K562 (cell line): ENCODE measurements around the gene BDH2. TPM values are rescaled to one million over a fixed set of nuclear protein-coding genes. Genes with fewer than 3 reads are reported as not detected.

Source experiments
- ATAC-seq: fragments of 200-7000 bp; cut with Tn5 transposase; 3 replicates; pipeline ENCODE4 v1.9.1; 2020; ENCODE audit warnings: moderate library complexity
- BruUV-seq: library from RNA; stranded (reverse); fragments of 400-500 nt; replicated peaks from 2 replicates; lab custom pipeline; 2021; lab: Mats Ljungman, UMichigan
- CTCF ChIA-PET: fragments of 300-600 bp; formaldehyde crosslinking; extraction: SDS; loops from one replicate; lab custom pipeline; 2021; ENCODE audit warnings: low intra/inter-chr PET ratio; lab: Yijun Ruan, JAX
- POLR2A ChIA-PET: fragments of 300-600, 350-650 bp; sonication (Branson Sonifier 250); formaldehyde crosslinking; extraction: SDS; loops from one replicate; lab custom pipeline; 2021; ENCODE audit warnings: antibody characterized with exemption, inconsistent platforms; lab: Yijun Ruan, JAX
- DNase-seq, 4 experiments: peaks; one replicate each; pipeline versions ENCODE4 v3.0.0 to v3.0.0-alpha.2; 2011 to 2018; ENCODE audit warnings: low spot score in 3 of 4, mixed read lengths in 3 of 4; ENCODE audit errors: extremely low read depth in 1 of 4
- FAIRE-seq: peaks from 2 replicates; lab custom pipeline; 2011; peaks lifted over from hg19 to GRCh38; lab: Jason Lieb, UNC
- H2AFZ ChIP-seq: 2 replicates; pipeline ENCODE4 v1.6.0; 2011; ENCODE audit warnings: low read depth, low read length, control low read depth, inconsistent platforms
- H3K27ac ChIP-seq: fragments of 200-600 bp; 3 replicates; pipeline ENCODE4 v1.8.0; 2011; ENCODE audit warnings: low read depth, mild to moderate bottlenecking, control low read depth, inconsistent platforms, low read length, moderate library complexity, mixed read lengths; ENCODE audit errors: extremely low read depth
- H3K27me3 ChIP-seq, 2 experiments: fragments of 300-600 bp in 1 of 2; 2 replicates in 1 of 2; 3 replicates in 1 of 2; pipeline versions ENCODE4 v1.6.0 to v1.8.0; 2011; ENCODE audit warnings: inconsistent platforms in 2 of 2, low read length in 2 of 2, mild to moderate bottlenecking in 1 of 2, mixed read lengths in 1 of 2, moderate library complexity in 1 of 2; ENCODE audit not compliant: control insufficient read depth in 2 of 2, insufficient read depth in 2 of 2
- H3K36me3 ChIP-seq: fragments of 300-600 bp; 3 replicates; pipeline ENCODE4 v1.8.0; 2011; ENCODE audit warnings: mild to moderate bottlenecking, low read length, inconsistent platforms; ENCODE audit not compliant: control insufficient read depth, insufficient read depth
- H3K4me1 ChIP-seq, 2 experiments: fragments of 200-600 bp in 1 of 2; replicated peaks in 1 of 2; 2 replicates in 1 of 2; 3 replicates in 1 of 2; pipeline versions ENCODE4 v1.5.1 to v1.8.0; 2011; ENCODE audit warnings: inconsistent platforms in 2 of 2, low read length in 2 of 2, mild to moderate bottlenecking in 1 of 2, mixed read lengths in 1 of 2, moderate library complexity in 1 of 2; ENCODE audit not compliant: control insufficient read depth in 2 of 2, insufficient read depth in 2 of 2
- H3K4me2 ChIP-seq: 2 replicates; pipeline ENCODE4 v1.6.1; 2011; ENCODE audit warnings: low read length, control low read depth, inconsistent platforms, mixed read lengths; ENCODE audit not compliant: insufficient read depth
- H3K4me3 ChIP-seq: fragments of 200-600 bp; sonication (generic), shearing (Covaris generic); 2 replicates; pipeline ENCODE4 v1.5.1; 2016; ENCODE audit warnings: control low read depth, inconsistent platforms
- H3K79me2 ChIP-seq: fragments of 200-600 bp; 3 replicates; pipeline ENCODE4 v1.8.0; 2011; ENCODE audit warnings: low read length, inconsistent platforms; ENCODE audit not compliant: control insufficient read depth, insufficient read depth
- H3K9ac ChIP-seq, 2 experiments: 2 replicates each; pipeline versions ENCODE4 v1.6.0 to v1.6.1; 2011; ENCODE audit warnings: low read depth in 2 of 2, low read length in 2 of 2, control low read depth in 1 of 2, inconsistent platforms in 1 of 2, mild to moderate bottlenecking in 1 of 2, mixed read lengths in 1 of 2; ENCODE audit not compliant: insufficient read depth in 1 of 2
- H3K9me1 ChIP-seq: one replicate; pipeline ENCODE4 v1.6.0; 2011; ENCODE audit warnings: inconsistent platforms, mild to moderate bottlenecking, low read length, moderate library complexity; ENCODE audit not compliant: control insufficient read depth, insufficient read depth
- H3K9me3 ChIP-seq: replicated peaks from 2 replicates; pipeline ENCODE4 v1.5.1; 2011; ENCODE audit warnings: low read depth, low read length, inconsistent platforms; ENCODE audit not compliant: control insufficient read depth, insufficient read depth
- H4K20me1 ChIP-seq: replicated peaks from 2 replicates; pipeline ENCODE4 v1.6.1; 2011; ENCODE audit warnings: low read length, inconsistent platforms, mixed read lengths; ENCODE audit not compliant: control insufficient read depth, insufficient read depth
- CCAR2 ChIP-seq: fragments of 200-400 bp; formaldehyde crosslinking; IDR thresholded peaks from 2 replicates; pipeline ENCODE4 v1.6.1; 2017; ENCODE audit warnings: mild to moderate bottlenecking, low read depth, low read length
- NFIC ChIP-seq: fragments of 450-650 bp; IDR thresholded peaks from 2 replicates; pipeline ENCODE4 v1.6.1; 2017; ENCODE audit warnings: mild to moderate bottlenecking, inconsistent platforms
- POLR3A ChIP-seq: IDR thresholded peaks from 2 replicates; pipeline ENCODE4 v1.6.1; 2011; ENCODE audit warnings: borderline replicate concordance, mild to moderate bottlenecking, moderate library complexity; ENCODE audit not compliant: insufficient read length, insufficient read depth; ENCODE audit errors: extremely low read depth
- TAF7 ChIP-seq: fragments of 450-650 bp; IDR thresholded peaks from 2 replicates; pipeline ENCODE4 v1.6.1; 2016; ENCODE audit warnings: missing genetic modification characterization, missing compliant biosample characterization
- ZBTB17 ChIP-seq: fragments of 450-650 bp; formaldehyde crosslinking; IDR thresholded peaks from 2 replicates; pipeline ENCODE4 v1.4.0; 2020; ENCODE audit warnings: mild to moderate bottlenecking
- ZNF436 ChIP-seq: fragments of 250-450, 450-650 bp; sonication (Bioruptor Pico); formaldehyde crosslinking; IDR thresholded peaks from 2 replicates; pipeline ENCODE4 v1.7.0; 2020; ENCODE audit warnings: mild to moderate bottlenecking
- WGBS: fragments of 100-300 bp; shearing (Covaris generic); methylation state at CpG from one replicate; pipeline ENCODE4 v1.1.6; 2016; ENCODE audit warnings: low coverage, mixed read lengths; ENCODE audit not compliant: insufficient coverage; ENCODE audit errors: missing lambda C conversion rate; 5-methylcytosine and 5-hydroxymethylcytosine counted together
- in situ Hi-C: fragments of 300-500 bp; cut with MboI; formaldehyde crosslinking; loops from 4 replicates; pipeline ENCODE4 v1.15.0; 2018; ENCODE audit warnings: inconsistent platforms, mixed read lengths
- intact Hi-C: fragments of 100-400 bp; cut with micrococcal nuclease; formaldehyde crosslinking; loops from 2 replicates; pipeline ENCODE4 v1.14.2; 2022
- polyA plus RNA-seq, 8 experiments: library from polyadenylated mRNA; depleted of rRNA in 4 of 8; stranded (reverse) in 5 of 8; unstranded in 3 of 8; fragments of >200 nt; fragmentation: Nextera tagmentation in 2 of 8; fragmentation: Illumina TruSeq in 1 of 8; extraction: Ambion mirVana in 2 of 8; extraction: Trizol in 1 of 8; gene quantifications; 2 replicates each; pipeline versions ENCODE4 v1.2.1 to v1.2.3, GENCODE V29; 2011 to 2014; ENCODE audit warnings: inconsistent platforms in 1 of 8, missing spikeins in 1 of 8
- total RNA-seq, 7 experiments: library from RNA; depleted of rRNA in 6 of 7; stranded (reverse); fragments of >200 nt in 6 of 7; fragmentation: Illumina TruSeq in 2 of 7; extraction: Trizol in 2 of 7; gene quantifications; 2 replicates each; pipeline versions ENCODE4 v1.2.1 to v1.2.3, GENCODE V29; 2011 to 2021; ENCODE audit warnings: low replicate concordance in 1 of 7
- TF ChIP-seq, protein P1 (sequence below): fragments of 250-450 bp; sonication (Bioruptor Pico); IDR thresholded peaks from 2 replicates; pipeline ENCODE4 v1.4.0; 2020; ENCODE audit warnings: mild to moderate bottlenecking, moderate library complexity
- TF ChIP-seq, protein P2 (sequence below): fragments of 250-450 bp; sonication (Bioruptor Pico); IDR thresholded peaks from 2 replicates; pipeline ENCODE4 v1.9.0; 2021; ENCODE audit warnings: mild to moderate bottlenecking, inconsistent platforms

BDH2 gene
- total and polyA plus RNA-seq, 9 of the 15 experiments (the other 6 are each of a cell fraction or from before 2014, with no cell fraction given): 4.9 to 17.9 (median 9.1) TPM

DNA sequence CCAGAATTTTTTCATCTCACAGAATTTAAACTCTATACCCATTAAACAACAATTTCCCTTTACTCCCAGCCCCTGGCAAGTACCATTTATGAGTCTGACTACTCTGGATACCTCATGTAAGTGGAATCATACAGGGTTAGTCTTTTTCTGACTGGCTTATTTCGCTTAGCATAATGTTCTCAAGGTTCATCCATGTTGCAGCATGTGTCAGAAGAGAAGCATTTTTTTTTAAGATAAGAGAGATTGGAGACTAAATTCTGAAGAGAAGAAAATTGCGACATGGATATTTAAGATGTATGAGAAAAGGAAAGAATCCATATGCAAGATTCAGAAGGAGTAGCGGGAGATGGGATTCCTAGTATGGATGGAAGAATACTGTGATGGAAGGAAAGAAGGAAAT is 68.8 kb downstream of the BDH2 start:
- H4K20me1 ChIP-seq: no peaks in the 10 kb centered on the region
- no peaks in the 10 kb centered on the region for H3K9me3 ChIP-seq
- FAIRE-seq: no peak
- no peaks in the 10 kb centered on the region for H3K27me3 ChIP-seq
- 69% methylated on average over 3 of the region's 3 CpGs for WGBS
- H3K79me2 ChIP-seq: no peaks in the 10 kb centered on the region
- no peak overlapping the region for H3K27ac ChIP-seq
- TF ChIP-seq ZBTB17 (CRISPR knock-in tag): no peak
- TF ChIP-seq NFIC: no peak
- TF ChIP-seq ZNF436: no peak
- no peak for TF ChIP-seq TAF7 (tag)
- TF ChIP-seq CCAR2: no peak
- TF ChIP-seq, protein P1, sequence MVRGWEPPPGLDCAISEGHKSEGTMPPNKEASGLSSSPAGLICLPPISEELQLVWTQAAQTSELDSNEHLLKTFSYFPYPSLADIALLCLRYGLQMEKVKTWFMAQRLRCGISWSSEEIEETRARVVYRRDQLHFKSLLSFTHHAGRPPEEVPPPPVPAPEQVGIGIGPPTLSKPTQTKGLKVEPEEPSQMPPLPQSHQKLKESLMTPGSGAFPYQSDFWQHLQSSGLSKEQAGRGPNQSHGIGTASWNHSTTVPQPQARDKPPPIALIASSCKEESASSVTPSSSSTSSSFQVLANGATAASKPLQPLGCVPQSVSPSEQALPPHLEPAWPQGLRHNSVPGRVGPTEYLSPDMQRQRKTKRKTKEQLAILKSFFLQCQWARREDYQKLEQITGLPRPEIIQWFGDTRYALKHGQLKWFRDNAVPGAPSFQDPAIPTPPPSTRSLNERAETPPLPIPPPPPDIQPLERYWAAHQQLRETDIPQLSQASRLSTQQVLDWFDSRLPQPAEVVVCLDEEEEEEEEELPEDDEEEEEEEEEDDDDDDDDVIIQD (CRISPR knock-in tag): no peak
- TF ChIP-seq POLR3A: no peak
- TF ChIP-seq, protein P2, sequence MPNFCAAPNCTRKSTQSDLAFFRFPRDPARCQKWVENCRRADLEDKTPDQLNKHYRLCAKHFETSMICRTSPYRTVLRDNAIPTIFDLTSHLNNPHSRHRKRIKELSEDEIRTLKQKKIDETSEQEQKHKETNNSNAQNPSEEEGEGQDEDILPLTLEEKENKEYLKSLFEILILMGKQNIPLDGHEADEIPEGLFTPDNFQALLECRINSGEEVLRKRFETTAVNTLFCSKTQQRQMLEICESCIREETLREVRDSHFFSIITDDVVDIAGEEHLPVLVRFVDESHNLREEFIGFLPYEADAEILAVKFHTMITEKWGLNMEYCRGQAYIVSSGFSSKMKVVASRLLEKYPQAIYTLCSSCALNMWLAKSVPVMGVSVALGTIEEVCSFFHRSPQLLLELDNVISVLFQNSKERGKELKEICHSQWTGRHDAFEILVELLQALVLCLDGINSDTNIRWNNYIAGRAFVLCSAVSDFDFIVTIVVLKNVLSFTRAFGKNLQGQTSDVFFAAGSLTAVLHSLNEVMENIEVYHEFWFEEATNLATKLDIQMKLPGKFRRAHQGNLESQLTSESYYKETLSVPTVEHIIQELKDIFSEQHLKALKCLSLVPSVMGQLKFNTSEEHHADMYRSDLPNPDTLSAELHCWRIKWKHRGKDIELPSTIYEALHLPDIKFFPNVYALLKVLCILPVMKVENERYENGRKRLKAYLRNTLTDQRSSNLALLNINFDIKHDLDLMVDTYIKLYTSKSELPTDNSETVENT (CRISPR knock-in tag): no peak
- H3K9me1 ChIP-seq: no peaks in the 10 kb centered on the region
- no peak overlapping the region for H3K4me2 ChIP-seq
- H2AFZ ChIP-seq: no peak overlapping the region
- ATAC-seq: no peak
- in situ Hi-C loops: no loop called here
- H3K4me3 ChIP-seq: no peak overlapping the region
- ChIA-PET CTCF (no interaction called here), POLR2A (no interaction called here)
- no peaks in the 10 kb centered on the region; a peak in 1 of 5 replicates for H3K4me1 ChIP-seq
- no TSS peak for BruUV-seq
- no peaks in the 10 kb centered on the region for H3K36me3 ChIP-seq
- intact Hi-C loops: no loop called here
- no peak for DNase-seq
- no peak overlapping the region for H3K9ac ChIP-seq
